Smooth muscle cell (in vitro differentiated cells): ENCODE measurements around the gene DDIAS. TPM values are rescaled to one million over a fixed set of nuclear protein-coding genes. Genes with fewer than 3 reads are reported as not detected.
"Not testable (repeated sequence)": the region's sequence is repeated elsewhere in the genome, so short reads cannot be mapped to it uniquely, and the experiment has no call there.

Experiments used
- DNase-seq: peaks from one replicate; lab custom pipeline; 2025; ENCODE audit not compliant: unreplicated experiment; lab: John Stamatoyannopoulos, UW
- H2AFZ ChIP-seq: fragments of 200-600 bp; sonication (generic); 2 replicates; pipeline ENCODE4 v1.6.0; 2016; ENCODE audit warnings: antibody characterized with exemption, low read depth, mild to moderate bottlenecking
- H3F3A ChIP-seq: fragments of 200-600 bp; sonication (generic); 2 replicates; pipeline ENCODE4 v1.6.0; 2017; ENCODE audit warnings: antibody characterized with exemption, low read depth
- H3K27ac ChIP-seq: fragments of 200-600 bp; sonication (generic); 2 replicates; pipeline ENCODE4 v1.5.1; 2016; ENCODE audit warnings: low read depth, mild to moderate bottlenecking
- H3K27me3 ChIP-seq: fragments of 200-600 bp; sonication (generic); 2 replicates; pipeline ENCODE4 v1.6.1; 2016; ENCODE audit warnings: low read depth, mild to moderate bottlenecking
- H3K36me3 ChIP-seq: fragments of 200-600 bp; sonication (generic); 2 replicates; pipeline ENCODE4 v1.5.1; 2016; ENCODE audit warnings: low read depth
- H3K4me1 ChIP-seq: fragments of 200-600 bp; sonication (generic); 2 replicates; pipeline ENCODE4 v1.5.1; 2016; ENCODE audit warnings: low read depth
- H3K4me2 ChIP-seq: fragments of 200-600 bp; sonication (generic); 2 replicates; pipeline ENCODE4 v1.6.0; 2016; ENCODE audit warnings: mild to moderate bottlenecking
- H3K4me3 ChIP-seq: fragments of 200-600 bp; sonication (generic); 2 replicates; pipeline ENCODE4 v1.5.1; 2016; ENCODE audit warnings: mild to moderate bottlenecking
- H3K79me2 ChIP-seq: fragments of 200-600 bp; sonication (generic); 2 replicates; pipeline ENCODE4 v1.6.0; 2016; ENCODE audit warnings: low read depth, mild to moderate bottlenecking
- H3K9ac ChIP-seq: fragments of 200-600 bp; sonication (generic); 2 replicates; pipeline ENCODE4 v1.6.0; 2016; ENCODE audit warnings: low read depth
- H3K9me3 ChIP-seq: fragments of 200-600 bp; sonication (generic); replicated peaks from 2 replicates; pipeline ENCODE4 v1.5.1; 2016; ENCODE audit warnings: low read depth
- H4K20me1 ChIP-seq: fragments of 200-600 bp; sonication (generic); 2 replicates; pipeline ENCODE4 v1.6.0; 2016; ENCODE audit warnings: low read depth
- CTCF ChIP-seq: fragments of 200-600 bp; sonication (generic); IDR thresholded peaks from 2 replicates; pipeline ENCODE4 v1.5.1; 2017; ENCODE audit warnings: borderline replicate concordance, mild to moderate bottlenecking, antibody characterized with exemption; ENCODE audit not compliant: insufficient read depth, poor library complexity, severe bottlenecking
- WGBS: methylation state at CpG from one replicate; pipeline ENCODE4 v1.1.7; 2016; ENCODE audit warnings: low lambda C conversion rate; 5-methylcytosine and 5-hydroxymethylcytosine counted together
- polyA plus RNA-seq: library from polyadenylated mRNA; unstranded; fragments of >200 nt; fragmentation: Nextera tagmentation; extraction: Ambion mirVana; gene quantifications from 2 replicates; pipeline ENCODE4 v1.2.1, GENCODE V29; 2016
- total RNA-seq: library from RNA; depleted of rRNA; stranded (reverse); fragments of >200 nt; gene quantifications from 2 replicates; pipeline ENCODE4 v1.2.3, GENCODE V29; 2014

The DDIAS gene
- total and polyA plus RNA-seq, 2 experiments from 2014 or later: 3.1 to 5.9 TPM

- Histone ChIP-seq H4K20me1 (no peaks in the 10 kb centered on the region), H3K4me1 (no peaks in the 10 kb centered on the region), H3K27ac (no peak overlapping the region), H3K9me3 (no peaks in the 10 kb centered on the region), H3K36me3 (no peaks in the 10 kb centered on the region), H3K4me2 (no peak overlapping the region), H3K79me2 (no peaks in the 10 kb centered on the region), H3F3A (no peaks in the 10 kb centered on the region), H3K27me3 (no peaks in the 10 kb centered on the region), H2AFZ (no peak overlapping the region), H3K4me3 (no peak overlapping the region), H3K9ac (no peak overlapping the region)
- WGBS: 97% methylated on average over 2 of the region's 2 CpGs
- no peak for TF ChIP-seq CTCF
- DNase-seq: no peak
Observed at GRCh38 chr11:82942376-82942775, 40.8 kb downstream of the DDIAS start.

GRCh38 chr11:82943430-82943829 is 41.9 kb downstream of the DDIAS start:
- H3K9me3 ChIP-seq, H3K4me2 ChIP-seq, H3K4me1 ChIP-seq, H3K36me3 ChIP-seq, H4K20me1 ChIP-seq, H3K27me3 ChIP-seq, H3K79me2 ChIP-seq, H3F3A ChIP-seq, H3K4me3 ChIP-seq, H2AFZ ChIP-seq, H3K27ac ChIP-seq, H3K9ac ChIP-seq, DNase-seq: not testable (repeated sequence)
- 100% methylated on average over 1 of the region's 1 CpG for WGBS

- Histone ChIP-seq H3K4me1 (no peaks in the 10 kb centered on the region), H3K79me2 (no peaks in the 10 kb centered on the region)
- WGBS: 72% methylated on average over 2 of the region's 2 CpGs
Observed at GRCh38 chr11:82944198-82944597, 42.7 kb downstream of the DDIAS start.

GRCh38 chr11:82945041-82945440 is 43.5 kb downstream of the DDIAS start:
- H3K27me3 ChIP-seq, H3F3A ChIP-seq, H3K4me2 ChIP-seq, DNase-seq, H2AFZ ChIP-seq, H4K20me1 ChIP-seq, H3K9ac ChIP-seq, H3K79me2 ChIP-seq, H3K36me3 ChIP-seq, H3K4me1 ChIP-seq, H3K27ac ChIP-seq, H3K4me3 ChIP-seq, H3K9me3 ChIP-seq: not testable (repeated sequence)
- 96% methylated on average over 1 of the region's 1 CpG for WGBS

More at GRCh38 chr11:82944198-82944597, 42.7 kb downstream of the DDIAS start:
- TF ChIP-seq CTCF: no peak
- Histone ChIP-seq H3K9me3 (no peaks in the 10 kb centered on the region), H2AFZ (no peak overlapping the region), H3K9ac (no peak overlapping the region), H3K36me3 (no peaks in the 10 kb centered on the region), H3K4me2 (no peak overlapping the region), H3F3A (no peaks in the 10 kb centered on the region), H3K27ac (no peak overlapping the region), H3K27me3 (no peaks in the 10 kb centered on the region), H4K20me1 (no peaks in the 10 kb centered on the region), H3K4me3 (no peak overlapping the region)
- DNase-seq: no peak

GRCh38 chr11:82945682-82946081 is 44.1 kb downstream of the DDIAS start:
- no peaks in the 10 kb centered on the region for H3K4me1 ChIP-seq
- no peaks in the 10 kb centered on the region for H3F3A ChIP-seq
- no peaks in the 10 kb centered on the region for H3K79me2 ChIP-seq
- H3K4me2 ChIP-seq: no peak overlapping the region
- no peak for TF ChIP-seq CTCF
- H2AFZ ChIP-seq: no peak overlapping the region
- no peak overlapping the region for H3K27ac ChIP-seq
- no peak for DNase-seq
- H3K9me3 ChIP-seq: no peaks in the 10 kb centered on the region
- no peak overlapping the region for H3K9ac ChIP-seq
- H4K20me1 ChIP-seq: no peaks in the 10 kb centered on the region
- H3K36me3 ChIP-seq: no peaks in the 10 kb centered on the region
- no peaks in the 10 kb centered on the region for H3K27me3 ChIP-seq
- no peak overlapping the region for H3K4me3 ChIP-seq
